H1 (cell line): Measurements from ENCODE around the gene GLRX5. TPM values are rescaled to one million over a fixed set of nuclear protein-coding genes. Genes with fewer than 3 reads are reported as not detected.

Source experiments
- CTCF ChIA-PET: fragments of 300-600 bp; sonication (Branson Sonifier 250); formaldehyde crosslinking; loops from one replicate; lab custom pipeline; 2021; ENCODE audit not compliant: partially characterized antibody; lab: Charles Lee
- POLR2A ChIA-PET: fragments of 300-600 bp; sonication (Branson Sonifier 250); formaldehyde crosslinking; loops from one replicate; lab custom pipeline; 2021; ENCODE audit warnings: inconsistent platforms; ENCODE audit not compliant: partially characterized antibody; lab: Charles Lee
- DNase-seq, 2 experiments: peaks; one replicate each; pipeline versions ENCODE4 v3.0.0 to v3.0.0-alpha.2; 2010 to 2022; ENCODE audit warnings: low spot score in 2 of 2, low read depth in 1 of 2, mixed read lengths in 1 of 2
- FAIRE-seq: peaks from 2 replicates; lab custom pipeline; 2011; peaks lifted over from hg19 to GRCh38; lab: Jason Lieb, UNC
- H2AFZ ChIP-seq: 2 replicates; pipeline ENCODE4 v1.8.1; 2012; ENCODE audit warnings: low read length, inconsistent platforms
- H2AK5ac ChIP-seq: 2 replicates; pipeline ENCODE4 v1.6.1; 2013; ENCODE audit warnings: low read depth, low read length
- H2BK120ac ChIP-seq: replicated peaks from 2 replicates; pipeline ENCODE3; 2013; ENCODE audit warnings: low read depth, low read length, inconsistent platforms
- H2BK12ac ChIP-seq: 2 replicates; pipeline ENCODE4 v1.6.1; 2013; ENCODE audit warnings: low read depth, low read length
- H2BK15ac ChIP-seq: 2 replicates; pipeline ENCODE4 v1.6.1; 2013; ENCODE audit warnings: low read length
- H2BK20ac ChIP-seq: 2 replicates; pipeline ENCODE4 v1.6.1; 2013; ENCODE audit warnings: low read length
- H2BK5ac ChIP-seq: 2 replicates; pipeline ENCODE4 v1.6.1; 2013; ENCODE audit warnings: low read depth, low read length
- H3K14ac ChIP-seq: 2 replicates; pipeline ENCODE4 v1.6.1; 2013; ENCODE audit warnings: inconsistent platforms; ENCODE audit not compliant: insufficient read length
- H3K18ac ChIP-seq: 2 replicates; pipeline ENCODE4 v1.6.1; 2013; ENCODE audit warnings: low read length; ENCODE audit errors: extremely low read depth
- H3K23ac ChIP-seq: 2 replicates; pipeline ENCODE4 v1.6.1; 2013; ENCODE audit warnings: inconsistent platforms; ENCODE audit not compliant: insufficient read length
- H3K23me2 ChIP-seq: 2 replicates; pipeline ENCODE4 v1.6.1; 2013; ENCODE audit warnings: low read depth, low read length
- H3K27ac ChIP-seq: 2 replicates; pipeline ENCODE4 v1.6.1; 2011; ENCODE audit warnings: low read depth, low read length, inconsistent platforms
- H3K27me3 ChIP-seq, 4 experiments: replicated peaks in 1 of 4; 1 replicate in 1 of 4; 2 replicates in 3 of 4; pipeline versions ENCODE4 v1.6.1 to v1.8.1; 2011 to 2013; ENCODE audit warnings: low read length in 3 of 4, mild to moderate bottlenecking in 3 of 4, inconsistent platforms in 2 of 4, mixed read lengths in 2 of 4, moderate library complexity in 1 of 4; ENCODE audit not compliant: control insufficient read depth in 3 of 4, insufficient read depth in 3 of 4; ENCODE audit errors: extremely low read depth in 1 of 4
- H3K36me3 ChIP-seq, 4 experiments: 2 replicates each; pipeline versions ENCODE4 v1.6.1 to v1.8.1; 2011 to 2013; ENCODE audit warnings: mild to moderate bottlenecking in 4 of 4, low read length in 3 of 4, moderate library complexity in 2 of 4, control low read depth in 1 of 4, inconsistent platforms in 1 of 4; ENCODE audit not compliant: insufficient read depth in 4 of 4, control insufficient read depth in 2 of 4
- H3K4ac ChIP-seq: replicated peaks from 2 replicates; pipeline ENCODE3; 2013; ENCODE audit warnings: low read length, low read depth, mixed read lengths, inconsistent platforms; ENCODE audit not compliant: insufficient read length
- H3K4me1 ChIP-seq, 4 experiments: replicated peaks in 1 of 4; 1 replicate in 1 of 4; 2 replicates in 3 of 4; pipeline versions ENCODE4 v1.6.1 to v1.8.1; 2011 to 2013; ENCODE audit warnings: low read length in 3 of 4, inconsistent platforms in 2 of 4, mixed read lengths in 1 of 4; ENCODE audit not compliant: insufficient read depth in 4 of 4, control insufficient read depth in 3 of 4
- H3K4me2 ChIP-seq, 2 experiments: 2 replicates each; pipeline versions ENCODE4 v1.6.1 to v1.8.1; 2011 to 2013; ENCODE audit warnings: low read depth in 2 of 2, low read length in 2 of 2, control low read depth in 1 of 2, inconsistent platforms in 1 of 2, mild to moderate bottlenecking in 1 of 2; ENCODE audit not compliant: insufficient read depth in 1 of 2
- H3K4me3 ChIP-seq, 4 experiments: fragments of 200-600, 300-600 bp in 1 of 4; sonication (generic), shearing (Covaris generic), sonication (Bioruptor Twin) in 1 of 4; 2 replicates each; pipeline versions ENCODE4 v1.5.1 to v1.8.1; 2011 to 2016; ENCODE audit warnings: low read length in 4 of 4, low read depth in 3 of 4, control low read depth in 2 of 4, inconsistent platforms in 2 of 4, mild to moderate bottlenecking in 2 of 4, mixed read lengths in 1 of 4, moderate library complexity in 1 of 4; ENCODE audit not compliant: insufficient read depth in 2 of 4; ENCODE audit errors: extremely low read depth in 1 of 4
- H3K56ac ChIP-seq: replicated peaks from 2 replicates; pipeline ENCODE3; 2013; ENCODE audit warnings: low read depth, mild to moderate bottlenecking, mixed read lengths, low read length, inconsistent platforms; ENCODE audit not compliant: insufficient read length
- H3K79me1 ChIP-seq: 2 replicates; pipeline ENCODE4 v1.6.1; 2013; ENCODE audit warnings: low read depth, low read length, control low read depth
- H3K79me2 ChIP-seq, 2 experiments: 2 replicates each; pipeline versions ENCODE4 v1.6.1 to v1.8.1; 2012 to 2013; ENCODE audit warnings: low read length in 2 of 2, mild to moderate bottlenecking in 2 of 2, inconsistent platforms in 1 of 2; ENCODE audit not compliant: insufficient read depth in 2 of 2, control insufficient read depth in 1 of 2
- H3K9ac ChIP-seq, 4 experiments: replicated peaks in 1 of 4; 1 replicate in 1 of 4; 2 replicates in 3 of 4; pipeline versions ENCODE4 v1.6.1 to v1.8.1; 2011 to 2013; ENCODE audit warnings: low read depth in 3 of 4, low read length in 3 of 4, control low read depth in 2 of 4, mild to moderate bottlenecking in 2 of 4, moderate library complexity in 2 of 4, inconsistent platforms in 1 of 4; ENCODE audit errors: extremely low read depth in 1 of 4
- H3K9me3 ChIP-seq, 2 experiments: 2 replicates each; pipeline versions ENCODE4 v1.6.1 to v1.8.1; 2012 to 2013; ENCODE audit warnings: mild to moderate bottlenecking in 2 of 2, moderate library complexity in 2 of 2, control low read depth in 1 of 2, inconsistent platforms in 1 of 2, low read depth in 1 of 2, low read length in 1 of 2, mixed read lengths in 1 of 2; ENCODE audit not compliant: insufficient read depth in 2 of 2
- H4K20me1 ChIP-seq, 2 experiments: replicated peaks in 1 of 2; 2 replicates each; pipeline versions ENCODE3 to v1.8.1; 2011 to 2013; ENCODE audit warnings: inconsistent platforms in 2 of 2, low read length in 2 of 2, mild to moderate bottlenecking in 1 of 2; ENCODE audit not compliant: insufficient read depth in 2 of 2, control insufficient read depth in 1 of 2
- H4K5ac ChIP-seq: 2 replicates; pipeline ENCODE4 v1.6.1; 2013; ENCODE audit warnings: low read length, low read depth, mixed read lengths, inconsistent platforms; ENCODE audit not compliant: insufficient read length
- H4K8ac ChIP-seq: 2 replicates; pipeline ENCODE4 v1.8.0; 2013; ENCODE audit warnings: mild to moderate bottlenecking, moderate library complexity, low read length, inconsistent platforms; ENCODE audit not compliant: insufficient read depth; ENCODE audit errors: extremely low read depth
- H4K91ac ChIP-seq: replicated peaks from 2 replicates; pipeline ENCODE3; 2013; ENCODE audit warnings: low read length, mixed read lengths, inconsistent platforms; ENCODE audit not compliant: insufficient read length
- EZH2 ChIP-seq: fragments of 200-600 bp; sonication (generic); IDR thresholded peaks from 2 replicates; pipeline ENCODE4 v1.7.1; 2012; ENCODE audit warnings: low read depth, mild to moderate bottlenecking, moderate library complexity, low read length, inconsistent platforms; ENCODE audit not compliant: severe bottlenecking
- HDAC6 ChIP-seq: IDR thresholded peaks from one replicate; pipeline ENCODE4 v1.7.1; 2012; ENCODE audit warnings: low read depth, mild to moderate bottlenecking, inconsistent platforms, low read length, moderate library complexity
- MAX ChIP-seq: IDR thresholded peaks from 2 replicates; pipeline ENCODE4 v1.6.1; 2012; ENCODE audit warnings: inconsistent platforms
- NRF1 ChIP-seq: IDR thresholded peaks from 2 replicates; pipeline ENCODE4 v1.6.1; 2011; ENCODE audit warnings: mild to moderate bottlenecking, low read depth, low read length, improper control_type of control experiment
- RAD21 ChIP-seq, 2 experiments: IDR thresholded peaks in 1 of 2; conservative IDR thresholded peaks in 1 of 2; 2 replicates each; pipeline ENCODE4 v1.6.1; 2011; ENCODE audit warnings: low read depth in 2 of 2, low read length in 2 of 2, improper control_type of control experiment in 1 of 2, inconsistent platforms in 1 of 2, mild to moderate bottlenecking in 1 of 2, moderate library complexity in 1 of 2
- SP1 ChIP-seq: IDR thresholded peaks from 2 replicates; pipeline ENCODE4 v1.6.1; 2011; ENCODE audit warnings: low read depth, low read length
- SUZ12 ChIP-seq: fragments of 200-600 bp; sonication (generic); IDR thresholded peaks from 2 replicates; pipeline ENCODE4 v1.6.1; 2012; ENCODE audit warnings: mild to moderate bottlenecking, inconsistent platforms, low read length, moderate library complexity, mixed read lengths
- TAF1 ChIP-seq: IDR thresholded peaks from 2 replicates; pipeline ENCODE4 v1.6.1; 2011; ENCODE audit warnings: mild to moderate bottlenecking, low read depth, low read length
- YY1 ChIP-seq: IDR thresholded peaks from 2 replicates; pipeline ENCODE4 v1.6.1; 2011; ENCODE audit warnings: low read depth, mild to moderate bottlenecking, low read length
- WGBS, 2 experiments: shearing (Covaris generic) in 1 of 2; methylation state at CpG; one replicate each; pipeline versions ENCODE4 v1.1.6 to v1.1.7; 2013 to 2015; ENCODE audit warnings: low lambda C conversion rate in 2 of 2, mixed read lengths in 2 of 2, inconsistent platforms in 1 of 2, low coverage in 1 of 2, missing lambda C conversion rate in 1 of 2; ENCODE audit not compliant: insufficient replicate concordance in 2 of 2, insufficient coverage in 1 of 2, insufficient read length in 1 of 2; ENCODE audit errors: extremely low coverage in 1 of 2, missing lambda C conversion rate in 1 of 2; 5-methylcytosine and 5-hydroxymethylcytosine counted together
- polyA plus RNA-seq, 7 experiments: library from polyadenylated mRNA; depleted of rRNA in 3 of 7; stranded (reverse) in 5 of 7; unstranded in 2 of 7; fragments of >200 nt in 5 of 7; fragments of 200-250 nt in 2 of 7; gene quantifications; 1 replicate in 5 of 7; 2 replicates in 1 of 7; 4 replicates in 1 of 7; pipeline versions ENCODE4 v1.2.1 to v1.2.3, GENCODE V29; 2011 to 2013; ENCODE audit warnings: missing spikeins in 2 of 7, mixed read lengths in 2 of 7
- total RNA-seq: library from RNA; stranded (reverse); fragmentation: NEBNext Ultra II Directional; extraction: Animal tissue kit (Norgen Biotek cat#: 25700); gene quantifications from 2 replicates; pipeline ENCODE4 v1.2.1, GENCODE V29; 2021

The GLRX5 gene
- total and polyA plus RNA-seq, 2 of the 8 experiments (the other 6 are each of a cell fraction or from before 2014, with no cell fraction given): 70.1 to 88.8 TPM

- POLR2A ChIA-PET: no interaction called here
- peaks cover 0 to 3% of the 10 kb centered on the region in 2 experiments for H4K20me1 ChIP-seq
- H3K27me3 ChIP-seq: no peaks in the 10 kb centered on the region
- H2BK15ac ChIP-seq: no peak overlapping the region
- H3K23ac ChIP-seq: no peak overlapping the region
- no peak overlapping the region for H3K4me3 ChIP-seq
- no peak for TF ChIP-seq MAX
- no peak for TF ChIP-seq TAF1
- TF ChIP-seq EZH2: no peak
- TF ChIP-seq YY1: no peak
- TF ChIP-seq RAD21 (IDR thresholded peaks at IDR 0.05 in 1 of 2, conservative IDR thresholded peaks at IDR 0.05 in 1 of 2; ENCODE audit: low read depth in 2 of 2, low read length in 2 of 2): no peak
- TF ChIP-seq SP1: no peak
- TF ChIP-seq HDAC6: no peak
- TF ChIP-seq SUZ12: no peak
- no peak for TF ChIP-seq NRF1
- H3K4me2 ChIP-seq: no peak overlapping the region
- peaks cover 0 to 5% (median 3%) of the 10 kb centered on the region in 4 experiments; a peak in 2 of 7 replicates for H3K4me1 ChIP-seq
- H4K91ac ChIP-seq: no peak overlapping the region
- no peak overlapping the region for H2AK5ac ChIP-seq
- no peak overlapping the region for H3K56ac ChIP-seq
- CTCF ChIA-PET: interaction anchor here (0.7 to 1.5 kb wide), 5 partner anchors 8 to 46 kb away, joined by 3 to 10 read pairs (median 3); no protein-coding TSS in a partner anchor
- no peaks in the 10 kb centered on the region for H3K79me1 ChIP-seq
- H2BK12ac ChIP-seq: no peak overlapping the region
- no peaks in the 10 kb centered on the region for H3K36me3 ChIP-seq
- no peak overlapping the region for H3K18ac ChIP-seq
- no peaks in the 10 kb centered on the region for H3K23me2 ChIP-seq
- H3K4ac ChIP-seq: no peak overlapping the region
- H3K79me2 ChIP-seq: no peaks in the 10 kb centered on the region
- no peak overlapping the region for H3K27ac ChIP-seq
- WGBS, 2 experiments: 83% methylated on average over 9 of the region's 9 CpGs; no CpG with 5 or more reads in 1 of the 2 experiments
- H2BK120ac ChIP-seq: no peak overlapping the region
- no peak overlapping the region for H3K14ac ChIP-seq
- H3K9me3 ChIP-seq: no peaks in the 10 kb centered on the region
- no peak overlapping the region for H2BK5ac ChIP-seq
- no peak overlapping the region for H2AFZ ChIP-seq
- FAIRE-seq: no peak
- no peak overlapping the region for H2BK20ac ChIP-seq
- no peak for DNase-seq
- no peak overlapping the region for H4K8ac ChIP-seq
- no peak overlapping the region for H4K5ac ChIP-seq
- no peak overlapping the region for H3K9ac ChIP-seq
These were observed 45.4 kb upstream of the GLRX5 start for GRCh38 chr14:95489214-95490137.
